SU-DHL-6 (cell line): ENCODE data around the gene TNRC6B.

Experiments
- H2AFZ ChIP-seq: fragments of 200-600 bp; sonication (generic); 2 replicates; pipeline ENCODE4 v1.6.1; 2014; ENCODE audit warnings: low read depth, mild to moderate bottlenecking, moderate library complexity, mixed read lengths, antibody characterized with exemption, low read length; ENCODE audit not compliant: severe bottlenecking
- H3F3A ChIP-seq: fragments of 200-600 bp; shearing (Covaris generic); 2 replicates; pipeline ENCODE4 v1.6.0; 2016; ENCODE audit warnings: antibody characterized with exemption, mild to moderate bottlenecking; ENCODE audit not compliant: insufficient read depth
- H3K27ac ChIP-seq: fragments of 200-600 bp; sonication (generic); 2 replicates; pipeline ENCODE4 v1.5.1; 2016; ENCODE audit warnings: low read depth, mild to moderate bottlenecking, low read length, moderate library complexity, mixed read lengths
- H3K27me3 ChIP-seq: fragments of 200-600 bp; sonication (generic), shearing (Covaris generic); 2 replicates; pipeline ENCODE4 v1.6.0; 2014; ENCODE audit warnings: mild to moderate bottlenecking, low read length
- H3K36me3 ChIP-seq: fragments of 200-600 bp; sonication (generic); 2 replicates; pipeline ENCODE4 v1.6.1; 2014; ENCODE audit warnings: mild to moderate bottlenecking, low read length, mixed read lengths
- H3K4me2 ChIP-seq: fragments of 300-600, 200-600 bp; shearing (Covaris generic), sonication (generic); 2 replicates; pipeline ENCODE4 v1.6.0; 2014; ENCODE audit warnings: low read length, low read depth, mild to moderate bottlenecking; ENCODE audit not compliant: poor library complexity, severe bottlenecking
- H3K4me3 ChIP-seq: fragments of 200-600 bp; sonication (generic); 2 replicates; pipeline ENCODE4 v1.5.1; 2014; ENCODE audit warnings: antibody characterized with exemption, low read length, mild to moderate bottlenecking, mixed read lengths; ENCODE audit not compliant: insufficient read depth, poor library complexity, severe bottlenecking
- H3K79me2 ChIP-seq: fragments of 200-600 bp; sonication (generic); 2 replicates; pipeline ENCODE4 v1.6.1; 2014; ENCODE audit warnings: mild to moderate bottlenecking, low read length, moderate library complexity; ENCODE audit not compliant: insufficient read depth
- H3K9ac ChIP-seq: fragments of 200-600 bp; sonication (generic); 2 replicates; pipeline ENCODE4 v1.7.0; 2014; ENCODE audit warnings: mild to moderate bottlenecking, low read length
- H3K9me2 ChIP-seq: fragments of 200-600 bp; sonication (generic); replicated peaks from 2 replicates; pipeline ENCODE4 v1.6.1; 2014; ENCODE audit warnings: low read length; ENCODE audit not compliant: insufficient read depth
- H3K9me3 ChIP-seq: fragments of 200-600 bp; sonication (generic); 2 replicates; pipeline ENCODE4 v1.6.1; 2014; ENCODE audit warnings: low read length, mixed read lengths; ENCODE audit not compliant: insufficient read depth
- H4K20me1 ChIP-seq: fragments of 200-600 bp; sonication (generic); 2 replicates; pipeline ENCODE4 v1.6.1; 2014; ENCODE audit warnings: low read depth, mild to moderate bottlenecking, antibody characterized with exemption, low read length, moderate library complexity, mixed read lengths
- EZH2phosphoT487 ChIP-seq: fragments of 200-600 bp; sonication (generic), shearing (Covaris generic); conservative IDR thresholded peaks from 2 replicates; pipeline ENCODE4 v1.6.1; 2018; ENCODE audit warnings: mild to moderate bottlenecking, antibody characterized with exemption, low read length, moderate library complexity, mixed read lengths
- TF ChIP-seq, protein P1 (sequence below): fragments of 200-600 bp; sonication (generic); IDR thresholded peaks from one replicate; pipeline ENCODE4 v1.5.1; 2017; ENCODE audit warnings: antibody characterized with exemption, mild to moderate bottlenecking, low read length, moderate library complexity; ENCODE audit not compliant: insufficient read depth, poor library complexity, severe bottlenecking

The TNRC6B gene

DNA sequence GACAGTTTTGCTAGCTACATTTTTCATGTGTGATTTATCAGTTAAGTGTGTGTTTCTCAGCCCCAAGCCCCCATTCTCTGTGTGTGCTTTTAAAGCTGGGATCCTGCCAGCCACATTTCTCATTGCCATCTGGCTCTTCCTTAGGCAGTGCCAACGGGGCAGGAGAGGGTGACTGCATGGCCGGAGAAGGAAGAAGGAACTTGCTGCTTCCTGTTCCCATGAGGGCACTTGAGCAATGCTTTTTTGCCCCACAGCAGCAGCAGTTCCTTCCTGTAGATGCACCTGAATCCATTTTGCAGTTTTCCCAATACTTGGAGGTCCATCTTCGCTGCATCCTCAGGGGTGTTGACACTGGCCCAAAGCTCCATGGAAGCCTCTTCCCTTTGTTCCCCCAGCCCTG is 37.5 kb downstream of the TNRC6B start:
- H4K20me1 ChIP-seq, result no peaks in the 10 kb centered on the region
- no peaks in the 10 kb centered on the region for H3K27me3 ChIP-seq
- peaks cover 81% of the 10 kb centered on the region for H3K79me2 ChIP-seq
- H3K4me3 ChIP-seq, result peak overlapping the region; percentile 14
- no peaks in the 10 kb centered on the region for H3K36me3 ChIP-seq
- H3K4me2 ChIP-seq, result peak overlapping the region; percentile 70
- H2AFZ ChIP-seq, result peak overlapping the region; percentile 10
- H3K9ac ChIP-seq, result peak overlapping the region; percentile 49
- peaks cover 27% of the 10 kb centered on the region for H3F3A ChIP-seq
- H3K9me3 ChIP-seq, result no peaks in the 10 kb centered on the region
- H3K27ac ChIP-seq, result peak overlapping the region; percentile 83
- H3K9me2 ChIP-seq, result no peaks in the 10 kb centered on the region
- TF ChIP-seq, protein P1, sequence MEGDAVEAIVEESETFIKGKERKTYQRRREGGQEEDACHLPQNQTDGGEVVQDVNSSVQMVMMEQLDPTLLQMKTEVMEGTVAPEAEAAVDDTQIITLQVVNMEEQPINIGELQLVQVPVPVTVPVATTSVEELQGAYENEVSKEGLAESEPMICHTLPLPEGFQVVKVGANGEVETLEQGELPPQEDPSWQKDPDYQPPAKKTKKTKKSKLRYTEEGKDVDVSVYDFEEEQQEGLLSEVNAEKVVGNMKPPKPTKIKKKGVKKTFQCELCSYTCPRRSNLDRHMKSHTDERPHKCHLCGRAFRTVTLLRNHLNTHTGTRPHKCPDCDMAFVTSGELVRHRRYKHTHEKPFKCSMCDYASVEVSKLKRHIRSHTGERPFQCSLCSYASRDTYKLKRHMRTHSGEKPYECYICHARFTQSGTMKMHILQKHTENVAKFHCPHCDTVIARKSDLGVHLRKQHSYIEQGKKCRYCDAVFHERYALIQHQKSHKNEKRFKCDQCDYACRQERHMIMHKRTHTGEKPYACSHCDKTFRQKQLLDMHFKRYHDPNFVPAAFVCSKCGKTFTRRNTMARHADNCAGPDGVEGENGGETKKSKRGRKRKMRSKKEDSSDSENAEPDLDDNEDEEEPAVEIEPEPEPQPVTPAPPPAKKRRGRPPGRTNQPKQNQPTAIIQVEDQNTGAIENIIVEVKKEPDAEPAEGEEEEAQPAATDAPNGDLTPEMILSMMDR, result no peak
- no peak for TF ChIP-seq EZH2phosphoT487

DNA sequence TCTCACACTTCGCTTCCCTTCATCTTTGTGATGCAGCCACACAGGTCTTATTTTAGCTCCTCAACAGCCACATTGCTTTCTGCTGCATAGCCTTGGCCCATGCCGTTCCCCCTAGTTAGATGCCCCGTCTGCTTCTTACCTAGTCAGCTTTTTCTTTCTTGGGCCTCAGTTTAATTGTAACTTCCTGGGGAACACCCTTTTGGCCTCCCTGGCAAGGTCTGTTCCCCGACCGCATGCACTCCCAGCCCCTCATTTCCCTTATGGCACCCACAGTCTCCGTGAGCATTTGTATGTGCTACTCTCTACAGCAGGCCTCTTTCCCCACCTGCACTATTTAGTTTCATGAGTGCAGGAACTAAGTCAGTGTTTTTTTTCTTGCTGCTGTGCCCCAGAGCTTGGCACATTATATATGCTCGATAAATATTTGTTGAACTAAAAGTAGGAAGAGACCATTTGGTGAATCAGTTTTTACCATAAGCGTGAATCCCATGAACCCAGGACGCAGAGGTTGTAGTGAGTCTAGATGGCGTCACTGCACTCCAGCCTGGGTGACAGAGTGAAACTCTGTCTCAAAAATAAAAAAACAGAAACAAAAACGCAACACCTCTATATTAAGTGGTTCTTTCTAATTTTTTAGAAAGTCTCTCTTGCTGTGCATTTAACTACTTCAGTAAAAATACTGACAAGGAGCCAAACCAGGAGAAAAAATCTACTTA is 38.5 kb downstream of the TNRC6B start:
- Histone ChIP-seq H3K27me3 (no peaks in the 10 kb centered on the region), H3K9me2 (no peaks in the 10 kb centered on the region), H3K4me3 (peak overlapping the region; percentile 14), H3K9ac (peak overlapping the region; percentile 49), H3F3A (peaks cover 20% of the 10 kb centered on the region), H4K20me1 (no peaks in the 10 kb centered on the region), H3K27ac (peak overlapping the region; percentile 83), H3K9me3 (no peaks in the 10 kb centered on the region), H3K4me2 (peak overlapping the region; percentile 70), H3K36me3 (no peaks in the 10 kb centered on the region), H3K79me2 (peaks cover 86% of the 10 kb centered on the region), H2AFZ (peak overlapping the region; percentile 10)
- TF ChIP-seq, protein P1, result no peak
- no peak for TF ChIP-seq EZH2phosphoT487

DNA sequence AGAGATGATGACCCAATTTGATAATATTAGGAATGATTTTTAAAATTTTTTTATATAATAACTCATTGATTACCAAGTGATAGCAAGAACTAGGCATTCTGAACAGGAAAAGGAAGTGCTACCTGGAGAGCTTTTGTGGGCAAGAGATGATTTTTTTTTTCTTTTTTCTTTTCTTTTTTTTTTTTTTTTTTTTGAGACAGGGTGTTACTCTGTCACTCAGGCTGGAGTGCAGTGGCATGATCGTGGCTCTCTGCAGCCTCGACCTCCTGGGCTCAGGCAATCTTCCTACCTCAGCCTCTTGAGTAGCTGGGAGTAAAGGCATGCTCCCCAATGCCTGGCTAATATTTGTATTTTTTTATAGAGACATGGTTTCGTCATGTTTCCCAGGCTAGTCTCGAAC is 40.4 kb downstream of the TNRC6B start:
- TF ChIP-seq, protein P1, result no peak
- no peak for TF ChIP-seq EZH2phosphoT487
- H3K27ac ChIP-seq, result no peak overlapping the region
- no peaks in the 10 kb centered on the region for H3K36me3 ChIP-seq
- H4K20me1 ChIP-seq, result no peaks in the 10 kb centered on the region
- H3K9me3 ChIP-seq, result no peaks in the 10 kb centered on the region
- no peak overlapping the region for H2AFZ ChIP-seq
- peaks cover 93% of the 10 kb centered on the region for H3K79me2 ChIP-seq
- H3F3A ChIP-seq, result peaks cover 20% of the 10 kb centered on the region
- H3K4me2 ChIP-seq, result no peak overlapping the region
- H3K27me3 ChIP-seq, result no peaks in the 10 kb centered on the region
- H3K9me2 ChIP-seq, result no peaks in the 10 kb centered on the region
- H3K9ac ChIP-seq, result no peak overlapping the region
- no peak overlapping the region for H3K4me3 ChIP-seq
